ENCODE measurements around the gene CUL4B. TPM values are rescaled to one million over a fixed set of nuclear protein-coding genes. Genes with fewer than 3 reads are reported as not detected.
"Not testable (repeated sequence)": the region's sequence is repeated elsewhere in the genome, so short reads cannot be mapped to it uniquely, and the experiment has no call there.

The CUL4B gene
- total RNA-seq, 4 donors from 2014 or later, result 18.6 to 47.2 (median 28.4) TPM

DNA sequence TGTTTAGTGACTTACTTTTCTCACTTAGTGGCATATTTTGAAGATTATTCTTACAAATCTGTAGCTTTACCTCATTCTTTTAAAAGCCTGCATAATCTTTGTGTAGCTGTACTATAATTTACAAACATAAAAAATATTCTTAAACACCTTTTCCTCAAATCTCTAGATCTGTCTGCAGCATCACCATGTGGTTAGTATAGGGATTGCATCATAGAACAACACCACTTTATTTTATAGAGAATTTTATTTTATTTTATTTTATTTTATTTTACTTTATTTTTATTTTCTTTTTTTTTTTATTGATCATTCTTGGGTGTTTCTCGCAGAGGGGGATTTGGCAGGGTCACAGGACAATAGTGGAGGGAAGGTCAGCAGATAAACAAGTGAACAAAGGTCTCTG lies 85.3 kb downstream of the CUL4B start:
- 13% methylated on average over 1 of the region's 1 CpG for WGBS
- not testable (repeated sequence) for H3K4me1 ChIP-seq

More for the DNA sequence above, 85.3 kb downstream of the CUL4B start:
- H3K9me3 ChIP-seq; H3K27me3 ChIP-seq; H3K27ac ChIP-seq; H3K4me3 ChIP-seq; DNase-seq (ENCODE audit: low spot score in 2 of 2); H3K36me3 ChIP-seq: not testable (repeated sequence)
- TF ChIP-seq, protein P1, sequence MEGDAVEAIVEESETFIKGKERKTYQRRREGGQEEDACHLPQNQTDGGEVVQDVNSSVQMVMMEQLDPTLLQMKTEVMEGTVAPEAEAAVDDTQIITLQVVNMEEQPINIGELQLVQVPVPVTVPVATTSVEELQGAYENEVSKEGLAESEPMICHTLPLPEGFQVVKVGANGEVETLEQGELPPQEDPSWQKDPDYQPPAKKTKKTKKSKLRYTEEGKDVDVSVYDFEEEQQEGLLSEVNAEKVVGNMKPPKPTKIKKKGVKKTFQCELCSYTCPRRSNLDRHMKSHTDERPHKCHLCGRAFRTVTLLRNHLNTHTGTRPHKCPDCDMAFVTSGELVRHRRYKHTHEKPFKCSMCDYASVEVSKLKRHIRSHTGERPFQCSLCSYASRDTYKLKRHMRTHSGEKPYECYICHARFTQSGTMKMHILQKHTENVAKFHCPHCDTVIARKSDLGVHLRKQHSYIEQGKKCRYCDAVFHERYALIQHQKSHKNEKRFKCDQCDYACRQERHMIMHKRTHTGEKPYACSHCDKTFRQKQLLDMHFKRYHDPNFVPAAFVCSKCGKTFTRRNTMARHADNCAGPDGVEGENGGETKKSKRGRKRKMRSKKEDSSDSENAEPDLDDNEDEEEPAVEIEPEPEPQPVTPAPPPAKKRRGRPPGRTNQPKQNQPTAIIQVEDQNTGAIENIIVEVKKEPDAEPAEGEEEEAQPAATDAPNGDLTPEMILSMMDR (IDR thresholded peaks at IDR 0.05), result peak in 1 of 2 donors; percentile 31

Other genes with a start within 250 kb of the CUL4B start
- 1 to 10 TPM in 3 of 4 donors, under 1 TPM in 1; 0.72 to 1.7 (median 1.6) TPM for gene TMEM255A, start 249.5 kb downstream of the CUL4B start, total RNA-seq
- not detected for gene ATP1B4, start 198.9 kb downstream of the CUL4B start, total RNA-seq
- 100 to 1,000 TPM; 119 to 154 (median 131) TPM for gene LAMP2, start 91.7 kb downstream of the CUL4B start, total RNA-seq
- 10 to 100 TPM; 17.6 to 25.7 (median 21.5) TPM for gene MCTS1, start 43.1 kb upstream of the CUL4B start, total RNA-seq
- 10 to 100 TPM in 3 of 4 donors, 1 to 10 TPM in 1; 9.1 to 12.7 (median 10.4) TPM for gene C1GALT1C1, start 69.1 kb upstream of the CUL4B start, total RNA-seq